Hematopoietic multipotent progenitor cell treated with erythropoietin and hydrocortisone succinate and interleukin-3 and kit ligand, for 8 days (in vitro differentiated cells): Measurements from ENCODE around the gene SCAPER.
"Not testable (repeated sequence)": the region's sequence is repeated elsewhere in the genome, so short reads cannot be mapped to it uniquely, and the experiment has no call there.

Experiments
- DNase-seq: peaks from one replicate; pipeline ENCODE4 v3.0.0-alpha.2; 2015

The SCAPER gene

GRCh38 chr15:76912430-76912829, 7.3 kb upstream of the SCAPER start:
- no peak for DNase-seq

GRCh38 chr15:76905855-76906254, 715 bp upstream of the SCAPER start:
- no peak for DNase-seq

- no peak for DNase-seq
Observed at GRCh38 chr15:76904461-76905012, 603 bp downstream of the SCAPER start.

GRCh38 chr15:76903251-76903681, 1.9 kb downstream of the SCAPER start:
- peak; percentile 21 for DNase-seq

- no peak for DNase-seq
Observed at GRCh38 chr15:76901965-76902364, 3.2 kb downstream of the SCAPER start.

GRCh38 chr15:76899931-76900310, 5.2 kb downstream of the SCAPER start:
- not testable (repeated sequence) for DNase-seq

GRCh38 chr15:76899176-76899930, 5.8 kb downstream of the SCAPER start:
- not testable (repeated sequence) for DNase-seq

GRCh38 chr15:76898102-76898501, 7.0 kb downstream of the SCAPER start:
- DNase-seq = no peak

GRCh38 chr15:76894174-76894573, 11.0 kb downstream of the SCAPER start:
- DNase-seq = no peak

- DNase-seq = not testable (repeated sequence)
Observed at GRCh38 chr15:76892836-76893235, 12.3 kb downstream of the SCAPER start.

- DNase-seq = not testable (repeated sequence)
Observed at GRCh38 chr15:76887280-76888141, 17.6 kb downstream of the SCAPER start.

GRCh38 chr15:76885212-76885611, 19.9 kb downstream of the SCAPER start:
- DNase-seq = no peak

- no peak for DNase-seq
Observed at GRCh38 chr15:76875911-76876310, 29.2 kb downstream of the SCAPER start.

GRCh38 chr15:76873066-76873465, 32.1 kb downstream of the SCAPER start:
- not testable (repeated sequence) for DNase-seq

- no peak for DNase-seq
Observed at GRCh38 chr15:76871930-76872329, 33.2 kb downstream of the SCAPER start.

- no peak for DNase-seq
Observed at GRCh38 chr15:76868740-76869139, 36.4 kb downstream of the SCAPER start.

GRCh38 chr15:76866716-76867321, 38.3 kb downstream of the SCAPER start:
- DNase-seq = peak; percentile 45

GRCh38 chr15:76866008-76866407, 39.1 kb downstream of the SCAPER start:
- no peak for DNase-seq

- no peak for DNase-seq
Observed at GRCh38 chr15:76865548-76865991, 39.6 kb downstream of the SCAPER start.

- no peak for DNase-seq
Observed at GRCh38 chr15:76864586-76864985, 40.6 kb downstream of the SCAPER start.

- DNase-seq = no peak
Observed at GRCh38 chr15:76863693-76864092, 41.4 kb downstream of the SCAPER start.

- no peak for DNase-seq
Observed at GRCh38 chr15:76863123-76863522, 42.0 kb downstream of the SCAPER start.

GRCh38 chr15:76861815-76862397, 43.2 kb downstream of the SCAPER start:
- no peak for DNase-seq
